ENCODE measurements around the gene PRKN. TPM values are rescaled to one million over a fixed set of nuclear protein-coding genes. Genes with fewer than 3 reads are reported as not detected.

The PRKN gene
- total RNA-seq, 4 donors from 2014 or later = 4.5 to 12.3 (median 9.0) TPM

DNA sequence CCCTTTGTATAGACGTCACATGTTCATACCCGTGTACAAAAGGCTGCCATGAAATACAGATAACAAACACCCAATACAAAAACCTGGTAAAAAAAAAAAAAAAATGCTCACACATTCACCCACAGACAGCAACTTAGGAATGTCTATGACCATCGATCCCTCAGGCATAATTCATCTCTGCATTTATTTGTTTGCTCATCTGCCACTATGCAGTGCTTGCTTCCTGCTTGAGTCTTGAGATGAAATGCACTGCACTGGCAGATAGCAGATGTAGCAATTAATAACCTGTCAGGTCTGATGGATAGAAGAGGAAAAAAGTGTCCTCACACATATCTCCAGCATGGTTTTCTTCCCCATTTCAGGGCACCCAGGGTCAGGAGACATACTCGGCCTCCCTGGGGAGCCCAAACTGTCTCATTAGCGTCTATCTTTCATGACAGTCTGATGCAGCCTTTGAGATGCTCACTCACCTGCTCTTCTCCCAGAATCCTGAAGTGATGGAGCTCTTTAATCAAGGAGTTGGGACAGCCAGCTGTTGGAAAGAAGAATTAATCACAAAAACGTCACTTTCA is 1158.6 kb downstream of the PRKN start:
- Histone ChIP-seq H3K9me3 (no peaks in the 10 kb centered on the region), H3K27me3 (no peaks in the 10 kb centered on the region), H3K4me1 (no peaks in the 10 kb centered on the region), H3K27ac (no peak overlapping the region), H3K36me3 (no peaks in the 10 kb centered on the region), H3K4me3 (no peak overlapping the region)
- DNase-seq = no peak
- TF ChIP-seq POLR2A (IDR thresholded peaks at IDR 0.05) (no peak), POLR2AphosphoS5 (IDR thresholded peaks at IDR 0.05) (no peak), CTCF (IDR thresholded peaks at IDR 0.05) (no peak)
- intact Hi-C loops (cut with DNase I; ENCODE audit: low total_unique reads) (no loop called here), in situ Hi-C loops (cut with MboI; ENCODE audit: low pct_ligation_motif_present in 1 of 4, low pct_unique_long_range_greater_than_20kb in 1 of 4, low sequenced_read_pairs in 3 of 4) (no loop called here)
- WGBS, 2 donors (ENCODE audit: low coverage in 1 of 2) = 77 to 87% methylated on average over 4 to 6 of the region's 6 CpGs

DNA sequence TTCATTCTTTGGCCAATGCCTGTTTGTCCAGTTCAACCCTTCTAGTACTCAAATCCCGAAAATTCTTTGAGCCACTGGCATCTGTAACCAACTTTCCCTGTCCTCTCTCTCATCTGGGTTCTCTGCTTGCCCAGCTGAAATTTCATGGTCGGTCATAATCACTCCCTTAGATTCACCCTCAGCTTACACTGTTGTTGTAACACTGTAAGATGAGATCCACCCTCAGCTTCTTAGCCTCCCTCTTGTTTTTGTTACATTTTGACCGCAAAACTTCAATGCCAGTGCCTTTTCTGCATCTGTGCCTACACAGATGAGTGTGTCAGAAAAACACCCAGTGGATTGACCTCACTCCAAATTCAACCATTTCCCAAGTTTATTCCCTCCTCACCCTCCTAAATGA is 1162.6 kb downstream of the PRKN start:
- intact Hi-C loops (cut with DNase I; ENCODE audit: low total_unique reads) = no loop called here
- TF ChIP-seq POLR2A (IDR thresholded peaks at IDR 0.05) (no peak), EP300 (IDR thresholded peaks at IDR 0.05; ENCODE audit: low read depth) (no peak), CTCF (IDR thresholded peaks at IDR 0.05) (no peak), POLR2AphosphoS5 (IDR thresholded peaks at IDR 0.05) (no peak)
- DNase-seq = no peak

GRCh38 chr6:161561908-161562307 is 1165.7 kb downstream of the PRKN start:
- H3K27me3 ChIP-seq = no peaks in the 10 kb centered on the region
- H3K9me3 ChIP-seq = no peaks in the 10 kb centered on the region
- intact Hi-C loops (cut with DNase I; ENCODE audit: low total_unique reads) (no loop called here), in situ Hi-C loops (cut with MboI; ENCODE audit: low pct_ligation_motif_present in 1 of 4, low pct_unique_long_range_greater_than_20kb in 1 of 4, low sequenced_read_pairs in 3 of 4) (no loop called here)
- no peaks in the 10 kb centered on the region for H3K4me1 ChIP-seq
- no peak overlapping the region for H3K4me3 ChIP-seq
- H3K36me3 ChIP-seq = no peaks in the 10 kb centered on the region
- TF ChIP-seq EP300 (IDR thresholded peaks at IDR 0.05; ENCODE audit: low read depth) = no peak
- TF ChIP-seq POLR2A (IDR thresholded peaks at IDR 0.05) = no peak
- TF ChIP-seq CTCF (IDR thresholded peaks at IDR 0.05) = no peak
- TF ChIP-seq POLR2AphosphoS5 (IDR thresholded peaks at IDR 0.05) = no peak
- no peak for DNase-seq
- 66 to 67% methylated on average over 8 to 9 of the region's 9 CpGs for WGBS, 2 donors (ENCODE audit: low coverage in 1 of 2)
- H3K27ac ChIP-seq = no peak overlapping the region

More for the DNA sequence above, 1162.6 kb downstream of the PRKN start:
- in situ Hi-C loops (cut with MboI; ENCODE audit: low pct_ligation_motif_present in 1 of 4, low pct_unique_long_range_greater_than_20kb in 1 of 4, low sequenced_read_pairs in 3 of 4) = no loop called here
- no peaks in the 10 kb centered on the region for H3K9me3 ChIP-seq
- no peak overlapping the region for H3K4me3 ChIP-seq
- no peaks in the 10 kb centered on the region for H3K4me1 ChIP-seq
- H3K27me3 ChIP-seq = no peaks in the 10 kb centered on the region
- 79 to 100% methylated on average over 2 to 3 of the region's 3 CpGs for WGBS, 2 donors (ENCODE audit: low coverage in 1 of 2)
- H3K27ac ChIP-seq = no peak overlapping the region
- no peaks in the 10 kb centered on the region for H3K36me3 ChIP-seq

GRCh38 chr6:161557333-161558107 is 1170.0 kb downstream of the PRKN start:
- 74 to 80% methylated on average over 7 to 9 of the region's 9 CpGs for WGBS, 2 donors (ENCODE audit: low coverage in 1 of 2)
- intact Hi-C loops (cut with DNase I; ENCODE audit: low total_unique reads) (no loop called here), in situ Hi-C loops (cut with MboI; ENCODE audit: low pct_ligation_motif_present in 1 of 4, low pct_unique_long_range_greater_than_20kb in 1 of 4, low sequenced_read_pairs in 3 of 4) (no loop called here)
- Histone ChIP-seq H3K4me3 (no peak overlapping the region), H3K4me1 (no peaks in the 10 kb centered on the region), H3K27ac (no peak overlapping the region), H3K9me3 (peaks cover 18 to 23% of the 10 kb centered on the region in 2 donors), H3K36me3 (no peaks in the 10 kb centered on the region), H3K27me3 (no peaks in the 10 kb centered on the region)
- DNase-seq = no peak
- no peak for TF ChIP-seq CTCF (IDR thresholded peaks at IDR 0.05)
- no peak for TF ChIP-seq EP300 (IDR thresholded peaks at IDR 0.05; ENCODE audit: low read depth)
- no peak for TF ChIP-seq POLR2AphosphoS5 (IDR thresholded peaks at IDR 0.05)
- no peak for TF ChIP-seq POLR2A (IDR thresholded peaks at IDR 0.05)
